Tibial nerve (tissue), 4 donors: ENCODE data around the gene MYOG. TPM values are rescaled to one million over a fixed set of nuclear protein-coding genes. Genes with fewer than 3 reads are reported as not detected.

Source experiments
- DNase-seq, 2 donors: peaks; one replicate each; pipeline ENCODE4 v3.0.0-alpha.2; 2019; ENCODE audit warnings: low spot score in 2 of 2
- H3K27ac ChIP-seq, 4 donors: fragments of 200-600 bp; sonication (generic) in 3 of 4; one replicate each; pipeline ENCODE4 v1.5.1; 2017 to 2019; ENCODE audit warnings: mild to moderate bottlenecking in 1 of 4
- H3K27me3 ChIP-seq, 2 donors: fragments of 200-600 bp; sonication (generic) in 1 of 2; one replicate each; pipeline versions ENCODE4 v1.5.1 to v1.6.0; 2017 to 2019
- H3K36me3 ChIP-seq, 3 donors: fragments of 200-600 bp; sonication (generic); one replicate each; pipeline ENCODE4 v1.5.1; 2018 to 2019
- H3K4me1 ChIP-seq, 4 donors: fragments of 200-600 bp; sonication (generic) in 3 of 4; one replicate each; pipeline ENCODE4 v1.5.1; 2017 to 2019
- H3K4me3 ChIP-seq, 4 donors: fragments of 200-600 bp; sonication (generic) in 3 of 4; one replicate each; pipeline ENCODE4 v1.5.1; 2017 to 2019; ENCODE audit warnings: mild to moderate bottlenecking in 1 of 4, moderate library complexity in 1 of 4
- H3K9me3 ChIP-seq, 4 donors: fragments of 200-600 bp; sonication (generic) in 3 of 4; one replicate each; pipeline ENCODE4 v1.5.1; 2017 to 2019
- CTCF ChIP-seq, 5 experiments: fragments of 200-600 bp in 3 of 5; fragments of 450-650 bp in 2 of 5; sonication (generic) in 3 of 5; IDR thresholded peaks; one replicate each; pipeline ENCODE4 v1.5.1; 2016 to 2019; ENCODE audit warnings: antibody characterized with exemption in 5 of 5, mild to moderate bottlenecking in 3 of 5, moderate library complexity in 2 of 5
- EP300 ChIP-seq, 2 donors: sonication (generic); formaldehyde crosslinking; IDR thresholded peaks; one replicate each; pipeline ENCODE4 v1.6.1; 2017; ENCODE audit warnings: antibody characterized with exemption in 2 of 2, mild to moderate bottlenecking in 1 of 2
- POLR2A ChIP-seq, 2 donors: fragments of 450-650 bp; IDR thresholded peaks; one replicate each; pipeline ENCODE4 v1.6.1; 2017; ENCODE audit warnings: antibody characterized with exemption in 2 of 2, mild to moderate bottlenecking in 2 of 2, moderate library complexity in 2 of 2
- WGBS, 2 donors: methylation state at CpG; one replicate each; pipeline ENCODE4 v1.1.5; 2018; 5-methylcytosine and 5-hydroxymethylcytosine counted together
- total RNA-seq, 4 donors: library from RNA; depleted of rRNA; stranded (reverse); fragments of >200 nt; gene quantifications; one replicate each; pipeline ENCODE4 v1.1.0, GENCODE V29; 2016

MYOG gene
- total RNA-seq, 4 donors from 2014 or later: not detected

DNA sequence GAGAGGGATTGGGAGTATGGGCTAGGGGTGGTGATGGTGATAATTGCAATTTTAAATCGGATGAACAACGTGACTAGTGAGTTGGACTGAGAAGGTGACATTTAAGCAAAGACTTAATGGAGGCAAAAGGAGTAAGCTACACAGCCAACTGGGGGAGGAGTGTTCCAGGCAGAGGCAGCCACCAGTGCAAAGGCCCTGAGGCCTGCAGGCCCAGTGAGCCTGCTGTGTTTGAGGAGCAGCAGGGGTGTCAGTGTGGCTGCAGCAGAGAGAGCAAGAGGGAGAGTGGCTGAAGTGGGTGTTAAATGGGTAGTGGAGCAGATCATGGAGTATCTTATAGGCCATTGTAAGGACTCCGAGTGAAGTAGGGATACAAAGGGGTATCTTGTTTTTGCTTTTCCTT lies 18.8 kb downstream of the MYOG start:
- no peak for DNase-seq
- H3K36me3 ChIP-seq: no peaks in the 10 kb centered on the region
- no peaks in the 10 kb centered on the region for H3K9me3 ChIP-seq
- H3K27me3 ChIP-seq: no peaks in the 10 kb centered on the region
- peaks cover 0 to 16% (median 2%) of the 10 kb centered on the region in 4 donors for H3K4me1 ChIP-seq
- TF ChIP-seq CTCF (IDR thresholded peaks at IDR 0.05) (no peak), POLR2A (IDR thresholded peaks at IDR 0.05) (no peak), EP300 (IDR thresholded peaks at IDR 0.05) (no peak)
- no peak overlapping the region for H3K4me3 ChIP-seq
- no peak overlapping the region for H3K27ac ChIP-seq
- WGBS, 2 donors: 91 to 95% methylated on average over 3 of the region's 3 CpGs

- no peaks in the 10 kb centered on the region for H3K36me3 ChIP-seq
- H3K27ac ChIP-seq: no peak overlapping the region
- no peaks in the 10 kb centered on the region for H3K9me3 ChIP-seq
- WGBS, 2 donors: 49 to 91% methylated on average over 2 of the region's 2 CpGs
- no peak overlapping the region for H3K4me3 ChIP-seq
- H3K27me3 ChIP-seq: no peaks in the 10 kb centered on the region
- H3K4me1 ChIP-seq: peaks cover 0 to 16% (median 2%) of the 10 kb centered on the region in 4 donors
- no peak for DNase-seq
- TF ChIP-seq CTCF (IDR thresholded peaks at IDR 0.05): no peak
- TF ChIP-seq POLR2A (IDR thresholded peaks at IDR 0.05): no peak
- no peak for TF ChIP-seq EP300 (IDR thresholded peaks at IDR 0.05)
These were observed 19.8 kb downstream of the MYOG start for GRCh38 chr1:203065986-203066385.

DNA sequence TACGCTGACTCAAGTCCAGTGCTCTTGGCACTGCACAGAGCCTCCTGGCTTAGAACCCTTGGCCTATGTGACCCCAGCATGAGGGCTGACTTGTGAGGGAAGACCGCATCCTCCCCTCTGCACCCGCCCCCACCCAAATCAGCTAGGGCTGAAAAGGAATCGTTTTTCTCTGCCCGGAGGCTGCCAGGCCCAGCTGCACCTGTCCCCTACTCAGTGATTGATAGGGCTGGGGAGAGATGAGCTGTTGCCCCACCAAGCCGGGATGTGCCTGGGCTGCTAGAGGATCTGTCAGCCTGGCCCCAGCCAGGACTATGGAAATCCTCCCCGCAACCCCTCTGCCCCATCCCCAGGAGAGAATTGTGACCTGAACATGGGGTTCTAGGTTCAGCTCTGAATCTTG lies 20.6 kb downstream of the MYOG start:
- WGBS, 2 donors: 80 to 84% methylated on average over 7 of the region's 7 CpGs
- Histone ChIP-seq H3K9me3 (no peaks in the 10 kb centered on the region), H3K4me3 (no peak overlapping the region), H3K27ac (no peak overlapping the region), H3K36me3 (no peaks in the 10 kb centered on the region), H3K27me3 (no peaks in the 10 kb centered on the region), H3K4me1 (peaks cover 0 to 16% (median 2%) of the 10 kb centered on the region in 4 donors)
- no peak for DNase-seq
- TF ChIP-seq CTCF (IDR thresholded peaks at IDR 0.05): no peak

DNA sequence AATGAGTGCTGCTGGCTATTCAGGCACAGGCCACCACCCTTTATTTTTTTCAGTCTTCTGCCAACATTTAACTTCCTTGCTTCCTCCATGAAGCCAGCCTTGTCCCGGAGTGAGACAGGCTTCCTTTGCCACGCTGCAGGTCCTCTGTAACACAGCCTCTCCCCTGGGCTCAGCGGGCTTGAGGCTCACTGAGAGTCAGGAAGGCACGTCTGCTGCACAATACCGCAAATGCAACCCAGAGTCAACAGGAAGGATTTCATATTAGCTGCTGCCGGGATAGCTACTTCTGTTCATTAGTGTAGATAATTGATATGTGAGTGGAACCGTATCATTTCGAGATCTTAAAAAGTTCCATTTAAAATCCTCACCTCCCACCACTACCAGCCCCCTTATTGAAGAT lies 22.5 kb downstream of the MYOG start:
- peaks cover 0 to 10% (median 0%) of the 10 kb centered on the region in 4 donors for H3K4me1 ChIP-seq
- no peak overlapping the region for H3K4me3 ChIP-seq
- no peaks in the 10 kb centered on the region for H3K36me3 ChIP-seq
- H3K9me3 ChIP-seq: no peaks in the 10 kb centered on the region
- 65 to 72% methylated on average over 8 of the region's 8 CpGs for WGBS, 2 donors
- DNase-seq: no peak
- H3K27me3 ChIP-seq: no peaks in the 10 kb centered on the region
- no peak overlapping the region for H3K27ac ChIP-seq
- TF ChIP-seq POLR2A (IDR thresholded peaks at IDR 0.05) (no peak), EP300 (IDR thresholded peaks at IDR 0.05) (no peak), CTCF (IDR thresholded peaks at IDR 0.05) (no peak)

GRCh38 chr1:203060115-203060514 lies 25.7 kb downstream of the MYOG start:
- Histone ChIP-seq H3K9me3 (no peaks in the 10 kb centered on the region), H3K27me3 (no peaks in the 10 kb centered on the region), H3K4me3 (no peak overlapping the region), H3K4me1 (peaks cover 0 to 19% (median 3%) of the 10 kb centered on the region in 4 donors), H3K36me3 (no peaks in the 10 kb centered on the region), H3K27ac (no peak overlapping the region)
- no peak for DNase-seq
- 88 to 97% methylated on average over 4 to 11 of the region's 11 CpGs for WGBS, 2 donors
- TF ChIP-seq POLR2A (IDR thresholded peaks at IDR 0.05) (no peak), EP300 (IDR thresholded peaks at IDR 0.05) (no peak), CTCF (IDR thresholded peaks at IDR 0.05) (no peak)
